ENCODE measurements around the gene TBATA. TPM values are rescaled to one million over a fixed set of nuclear protein-coding genes. Genes with fewer than 3 reads are reported as not detected.

TBATA gene, protein sequence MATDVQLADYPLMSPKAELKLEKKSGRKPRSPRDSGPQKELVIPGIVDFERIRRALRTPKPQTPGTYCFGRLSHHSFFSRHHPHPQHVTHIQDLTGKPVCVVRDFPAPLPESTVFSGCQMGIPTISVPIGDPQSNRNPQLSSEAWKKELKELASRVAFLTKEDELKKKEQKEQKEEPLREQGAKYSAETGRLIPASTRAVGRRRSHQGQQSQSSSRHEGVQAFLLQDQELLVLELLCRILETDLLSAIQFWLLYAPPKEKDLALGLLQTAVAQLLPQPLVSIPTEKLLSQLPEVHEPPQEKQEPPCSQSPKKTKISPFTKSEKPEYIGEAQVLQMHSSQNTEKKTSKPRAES
- total RNA-seq (not detected), polyA plus RNA-seq (not detected)

DNA sequence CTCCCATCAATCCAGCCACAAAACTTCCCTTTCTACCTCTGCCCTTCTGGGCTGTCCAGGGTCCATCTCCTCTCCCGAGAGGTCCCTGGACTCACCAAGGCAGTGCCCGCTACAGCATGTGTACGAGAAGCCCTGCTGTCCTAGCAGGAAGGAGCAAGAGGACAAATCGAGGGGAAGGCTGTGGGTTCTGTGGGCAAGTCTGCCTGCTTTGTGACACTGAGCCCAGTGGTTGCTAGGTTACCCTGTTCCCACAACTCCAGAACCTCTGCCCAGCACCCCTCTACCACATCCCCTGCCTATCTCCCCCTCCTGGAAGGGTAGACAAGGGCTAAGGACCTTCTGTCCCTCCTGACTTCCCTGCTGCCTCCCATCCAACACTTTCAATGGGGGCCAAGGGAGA, at the start of gene TBATA:
Gene TBATA, minus strand, starts transcription at position 188 of the 400 bp plus-strand sequence. CDS start 1,998 bp downstream, outside the sequence.
- intact Hi-C loops (cut with DNase I) = no loop called here
- no peak within 1 kb of the TSS for H3K27ac ChIP-seq
- no peaks in the 10 kb centered on the region for H3K27me3 ChIP-seq
- H3K4me1 ChIP-seq = no peaks in the 10 kb centered on the region
- no peak within 1 kb of the TSS for H3K4me3 ChIP-seq
- no peaks in the 10 kb centered on the region for H3K9me3 ChIP-seq
- no peaks in the 10 kb centered on the region for H3K36me3 ChIP-seq
- no peak for DNase-seq
- TF ChIP-seq, protein P1, sequence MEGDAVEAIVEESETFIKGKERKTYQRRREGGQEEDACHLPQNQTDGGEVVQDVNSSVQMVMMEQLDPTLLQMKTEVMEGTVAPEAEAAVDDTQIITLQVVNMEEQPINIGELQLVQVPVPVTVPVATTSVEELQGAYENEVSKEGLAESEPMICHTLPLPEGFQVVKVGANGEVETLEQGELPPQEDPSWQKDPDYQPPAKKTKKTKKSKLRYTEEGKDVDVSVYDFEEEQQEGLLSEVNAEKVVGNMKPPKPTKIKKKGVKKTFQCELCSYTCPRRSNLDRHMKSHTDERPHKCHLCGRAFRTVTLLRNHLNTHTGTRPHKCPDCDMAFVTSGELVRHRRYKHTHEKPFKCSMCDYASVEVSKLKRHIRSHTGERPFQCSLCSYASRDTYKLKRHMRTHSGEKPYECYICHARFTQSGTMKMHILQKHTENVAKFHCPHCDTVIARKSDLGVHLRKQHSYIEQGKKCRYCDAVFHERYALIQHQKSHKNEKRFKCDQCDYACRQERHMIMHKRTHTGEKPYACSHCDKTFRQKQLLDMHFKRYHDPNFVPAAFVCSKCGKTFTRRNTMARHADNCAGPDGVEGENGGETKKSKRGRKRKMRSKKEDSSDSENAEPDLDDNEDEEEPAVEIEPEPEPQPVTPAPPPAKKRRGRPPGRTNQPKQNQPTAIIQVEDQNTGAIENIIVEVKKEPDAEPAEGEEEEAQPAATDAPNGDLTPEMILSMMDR (IDR thresholded peaks at IDR 0.05) = no peak
- TF ChIP-seq POLR2A (IDR thresholded peaks at IDR 0.05) (no peak), EP300 (IDR thresholded peaks at IDR 0.05) (no peak), POLR2AphosphoS5 (IDR thresholded peaks at IDR 0.05) (no peak)
- 60 to 78% methylated on average over 4 of the region's 4 CpGs for WGBS, 2 donors

DNA sequence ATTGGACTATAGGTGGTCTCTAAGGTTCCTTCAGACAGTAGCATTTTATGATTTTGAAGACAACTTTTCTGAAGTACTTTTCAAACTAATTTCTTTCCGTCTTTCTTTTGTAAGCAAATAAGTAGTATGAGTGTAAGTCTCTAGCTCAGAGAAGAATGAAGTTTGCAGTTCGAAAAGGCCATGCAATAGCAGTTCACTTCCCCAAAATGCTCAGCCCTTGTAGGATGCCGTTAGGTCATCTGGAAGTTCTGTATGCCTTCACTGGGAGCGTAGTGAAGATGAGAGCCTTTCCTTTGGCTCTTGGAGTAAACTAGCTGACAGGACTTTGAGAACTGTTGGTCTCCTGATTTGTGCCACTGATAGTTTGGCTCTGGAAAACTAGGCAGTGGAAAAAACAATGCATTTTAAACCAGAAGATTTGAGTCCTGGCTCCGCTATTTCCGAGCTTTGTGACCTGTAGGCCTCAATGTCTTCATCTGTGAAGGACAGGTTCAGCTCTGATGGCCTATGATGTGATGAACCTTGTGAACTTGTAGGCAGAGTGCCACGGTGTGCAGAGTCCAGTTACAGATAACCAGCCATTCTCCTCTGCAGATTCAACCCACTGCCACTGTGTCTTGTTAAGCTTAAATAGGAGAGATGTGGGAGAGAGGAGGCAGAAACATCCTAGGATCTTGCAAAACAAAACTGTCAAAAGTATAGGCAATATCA, 49.4 kb upstream of the TBATA start:
- intact Hi-C loops (cut with DNase I) = no loop called here
- no peak for TF ChIP-seq POLR2A (IDR thresholded peaks at IDR 0.05)
- no peak for TF ChIP-seq EP300 (IDR thresholded peaks at IDR 0.05)
- H3K4me1 ChIP-seq = peaks cover 0 to 35% (median 17%) of the 10 kb centered on the region in 4 donors
- 89 to 93% methylated on average over 7 of the region's 7 CpGs for WGBS, 2 donors
- H3K27ac ChIP-seq = no peak overlapping the region
- H3K9me3 ChIP-seq = peaks cover 0 to 4% (median 0%) of the 10 kb centered on the region in 4 donors
- H3K27me3 ChIP-seq = no peaks in the 10 kb centered on the region
- H3K36me3 ChIP-seq = peaks cover 0 to 11% (median 0%) of the 10 kb centered on the region in 4 donors
- no peak for DNase-seq
- H3K4me3 ChIP-seq = no peak overlapping the region

DNA sequence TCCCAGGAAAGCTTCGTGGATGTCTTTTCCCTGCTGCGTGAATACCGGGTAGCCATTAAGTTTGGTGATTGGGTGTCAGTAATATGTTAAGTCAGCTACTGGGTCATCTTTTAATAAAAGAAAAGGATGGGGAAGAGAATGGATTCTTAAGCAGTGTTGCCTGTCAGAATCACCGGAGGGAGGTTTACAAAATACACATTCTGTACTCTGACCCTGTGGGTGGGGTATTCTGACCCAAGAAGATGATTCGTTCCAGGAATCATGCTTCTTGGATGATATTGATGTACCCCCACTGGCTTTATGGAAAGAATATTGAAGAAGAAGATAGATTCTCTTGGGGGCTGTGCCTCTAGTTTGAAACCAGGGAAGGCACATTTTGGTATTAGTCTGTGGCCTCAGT, 48.8 kb upstream of the TBATA start:
- Histone ChIP-seq H3K27me3 (no peaks in the 10 kb centered on the region), H3K4me3 (no peak overlapping the region), H3K36me3 (peaks cover 0 to 11% (median 0%) of the 10 kb centered on the region in 4 donors), H3K27ac (no peak overlapping the region), H3K9me3 (peaks cover 0 to 4% (median 0%) of the 10 kb centered on the region in 4 donors), H3K4me1 (peaks cover 0 to 41% (median 20%) of the 10 kb centered on the region in 4 donors)
- intact Hi-C loops (cut with DNase I) = no loop called here
- WGBS, 2 donors = 87% methylated on average over 5 of the region's 5 CpGs
- TF ChIP-seq, protein P1 (IDR thresholded peaks at IDR 0.05) = no peak
- TF ChIP-seq EP300 (IDR thresholded peaks at IDR 0.05) (no peak), POLR2A (IDR thresholded peaks at IDR 0.05) (no peak), POLR2AphosphoS5 (IDR thresholded peaks at IDR 0.05) (no peak)
- DNase-seq = no peak

DNA sequence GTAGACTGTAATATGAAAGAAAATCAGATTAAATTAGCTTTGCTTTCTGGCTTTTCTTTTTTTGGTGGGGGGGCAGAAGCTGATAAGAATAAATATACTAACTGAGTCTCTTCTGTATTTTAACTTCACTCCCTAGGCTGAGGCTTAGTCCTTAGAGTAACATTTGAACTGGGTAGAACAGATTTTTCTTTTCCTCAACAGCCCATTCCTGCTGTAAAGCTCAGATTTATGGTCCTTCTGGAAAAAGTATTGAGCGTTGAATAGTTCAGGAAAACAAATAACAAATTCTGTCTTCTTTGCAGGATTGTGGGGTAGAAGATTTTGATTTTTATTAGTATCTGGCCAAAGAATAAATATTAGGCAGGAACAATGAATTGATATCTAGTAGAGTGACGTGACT, 48.4 kb upstream of the TBATA start:
- TF ChIP-seq EP300 (IDR thresholded peaks at IDR 0.05) = no peak
- TF ChIP-seq POLR2A (IDR thresholded peaks at IDR 0.05) = no peak
- TF ChIP-seq, protein P1 (IDR thresholded peaks at IDR 0.05) = no peak
- 62 to 85% methylated on average over 2 of the region's 2 CpGs for WGBS, 2 donors
- H3K27ac ChIP-seq = peak overlapping the region in 1 of 4 donors; percentile 5
- no peaks in the 10 kb centered on the region for H3K27me3 ChIP-seq
- peaks cover 0 to 42% (median 20%) of the 10 kb centered on the region in 4 donors for H3K4me1 ChIP-seq
- peaks cover 0 to 8% (median 0%) of the 10 kb centered on the region in 4 donors for H3K36me3 ChIP-seq
- H3K9me3 ChIP-seq = peaks cover 0 to 4% (median 0%) of the 10 kb centered on the region in 4 donors
- no peak for DNase-seq
- intact Hi-C loops (cut with DNase I) = no loop called here
- H3K4me3 ChIP-seq = no peak overlapping the region
